ENCODE results near the gene PRMT5.
A peak's percentile ranks its signal among the peaks of the same experiment; 100 is the strongest.

DNA sequence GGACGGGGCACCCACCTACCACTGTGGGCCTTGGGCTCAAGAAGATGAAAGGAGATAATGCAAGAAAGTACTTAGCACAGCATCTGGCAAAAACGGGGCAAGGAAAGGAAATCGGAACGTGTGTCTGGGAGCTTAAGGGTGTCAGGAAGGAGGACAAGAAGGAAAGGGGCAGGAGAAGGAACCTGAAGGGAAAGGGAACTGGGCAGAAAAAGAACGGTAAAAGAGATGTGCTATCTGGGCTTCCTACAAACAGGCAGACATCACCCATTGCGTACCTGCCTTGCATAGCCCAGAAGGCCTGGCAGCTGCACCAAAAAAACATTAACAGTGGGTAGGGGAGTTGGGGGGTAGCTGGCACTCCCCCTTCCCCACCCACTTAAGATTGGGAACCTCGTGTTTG is 47.1 kb downstream of the PRMT5 start:
- TF ChIP-seq, protein P1, sequence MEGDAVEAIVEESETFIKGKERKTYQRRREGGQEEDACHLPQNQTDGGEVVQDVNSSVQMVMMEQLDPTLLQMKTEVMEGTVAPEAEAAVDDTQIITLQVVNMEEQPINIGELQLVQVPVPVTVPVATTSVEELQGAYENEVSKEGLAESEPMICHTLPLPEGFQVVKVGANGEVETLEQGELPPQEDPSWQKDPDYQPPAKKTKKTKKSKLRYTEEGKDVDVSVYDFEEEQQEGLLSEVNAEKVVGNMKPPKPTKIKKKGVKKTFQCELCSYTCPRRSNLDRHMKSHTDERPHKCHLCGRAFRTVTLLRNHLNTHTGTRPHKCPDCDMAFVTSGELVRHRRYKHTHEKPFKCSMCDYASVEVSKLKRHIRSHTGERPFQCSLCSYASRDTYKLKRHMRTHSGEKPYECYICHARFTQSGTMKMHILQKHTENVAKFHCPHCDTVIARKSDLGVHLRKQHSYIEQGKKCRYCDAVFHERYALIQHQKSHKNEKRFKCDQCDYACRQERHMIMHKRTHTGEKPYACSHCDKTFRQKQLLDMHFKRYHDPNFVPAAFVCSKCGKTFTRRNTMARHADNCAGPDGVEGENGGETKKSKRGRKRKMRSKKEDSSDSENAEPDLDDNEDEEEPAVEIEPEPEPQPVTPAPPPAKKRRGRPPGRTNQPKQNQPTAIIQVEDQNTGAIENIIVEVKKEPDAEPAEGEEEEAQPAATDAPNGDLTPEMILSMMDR (IDR thresholded peaks at IDR 0.05) = no peak
- TF ChIP-seq POLR2AphosphoS5 (IDR thresholded peaks at IDR 0.05) = peak in 1 of 3 donors; percentile 1
- TF ChIP-seq POLR2A (IDR thresholded peaks at IDR 0.05) = no peak
